Endothelial cell of umbilical vein (primary cell): ENCODE data around the gene LDB3. TPM values are rescaled to one million over a fixed set of nuclear protein-coding genes. Genes with fewer than 3 reads are reported as not detected.

Source experiments
- BruUV-seq: library from RNA; stranded (reverse); fragments of 400-500 nt; replicated peaks from 2 replicates; lab custom pipeline; 2021; lab: Mats Ljungman, UMichigan
- CTCF ChIA-PET: fragments of 300-600, 350-600 bp; sonication (Branson Sonifier 250); formaldehyde crosslinking; loops from one replicate; lab custom pipeline; 2021; ENCODE audit warnings: antibody characterized with exemption, inconsistent platforms; lab: Charles Lee
- POLR2A ChIA-PET: fragments of 300-600, 350-600 bp; sonication (Branson Sonifier 250); formaldehyde crosslinking; loops from one replicate; lab custom pipeline; 2021; ENCODE audit warnings: antibody characterized with exemption, inconsistent platforms; lab: Charles Lee
- DNase-seq: peaks from one replicate; pipeline ENCODE4 v3.0.0-alpha.2; 2011; ENCODE audit warnings: low read depth, low spot score
- FAIRE-seq: peaks from 2 replicates; lab custom pipeline; 2011; peaks lifted over from hg19 to GRCh38; lab: Jason Lieb, UNC
- H2AFZ ChIP-seq: 2 replicates; pipeline ENCODE4 v1.6.0; 2012; ENCODE audit warnings: low read depth, low read length, control low read depth, inconsistent platforms
- H3K27ac ChIP-seq: 2 replicates; pipeline ENCODE4 v1.5.1; 2011; ENCODE audit warnings: low read depth, mild to moderate bottlenecking, control low read depth, low read length, moderate library complexity; ENCODE audit not compliant: insufficient read depth
- H3K27me3 ChIP-seq, 2 experiments: 2 replicates each; pipeline versions ENCODE4 v1.6.0 to v1.6.1; 2011; ENCODE audit warnings: low read length in 2 of 2, mixed read lengths in 1 of 2; ENCODE audit not compliant: control insufficient read depth in 2 of 2, insufficient read depth in 2 of 2
- H3K36me3 ChIP-seq, 2 experiments: 2 replicates in 1 of 2; 3 replicates in 1 of 2; pipeline ENCODE4 v1.5.1; 2011; ENCODE audit warnings: low read length in 2 of 2, mild to moderate bottlenecking in 1 of 2, moderate library complexity in 1 of 2; ENCODE audit not compliant: control insufficient read depth in 2 of 2, insufficient read depth in 2 of 2; ENCODE audit errors: extremely low read depth in 1 of 2
- H3K4me1 ChIP-seq: 3 replicates; pipeline ENCODE4 v1.5.1; 2011; ENCODE audit warnings: mild to moderate bottlenecking, low read length; ENCODE audit not compliant: control insufficient read depth, insufficient read depth; ENCODE audit errors: extremely low read depth
- H3K4me2 ChIP-seq: 2 replicates; pipeline ENCODE4 v1.6.1; 2011; ENCODE audit warnings: low read length, control low read depth, mixed read lengths; ENCODE audit not compliant: insufficient read depth
- H3K4me3 ChIP-seq, 3 experiments: fragments of 200-600 bp in 1 of 3; sonication (generic), shearing (Covaris generic) in 1 of 3; replicated peaks in 1 of 3; 2 replicates each; pipeline ENCODE4 v1.5.1; 2011 to 2016; ENCODE audit warnings: control low read depth in 3 of 3, low read length in 3 of 3, mild to moderate bottlenecking in 2 of 3, inconsistent platforms in 1 of 3, low read depth in 1 of 3, moderate library complexity in 1 of 3; ENCODE audit not compliant: insufficient read depth in 1 of 3
- H3K79me2 ChIP-seq: 2 replicates; pipeline ENCODE4 v1.6.0; 2012; ENCODE audit warnings: low read length, inconsistent platforms; ENCODE audit not compliant: control insufficient read depth, insufficient read depth
- H3K9ac ChIP-seq: replicated peaks from 2 replicates; pipeline ENCODE3; 2011; ENCODE audit warnings: low read length, control low read depth; ENCODE audit not compliant: insufficient read depth; ENCODE audit errors: extremely low read depth
- H3K9me1 ChIP-seq: replicated peaks from 3 replicates; pipeline ENCODE4 v1.6.0; 2011; ENCODE audit warnings: mild to moderate bottlenecking, low read length; ENCODE audit not compliant: control insufficient read depth, insufficient read depth; ENCODE audit errors: extremely low read depth
- H3K9me3 ChIP-seq: replicated peaks from 2 replicates; pipeline ENCODE4 v1.5.1; 2012; ENCODE audit warnings: low read length, inconsistent platforms; ENCODE audit not compliant: control insufficient read depth, insufficient read depth
- H4K20me1 ChIP-seq: replicated peaks from 2 replicates; pipeline ENCODE3; 2011; ENCODE audit warnings: mild to moderate bottlenecking, low read length; ENCODE audit not compliant: control insufficient read depth, insufficient read depth; ENCODE audit errors: extremely low read depth
- CTCF ChIP-seq, 2 donors: IDR thresholded peaks; 1 replicate in 1 of 2; 2 replicates in 1 of 2; pipeline ENCODE4 v1.5.1; 2011; ENCODE audit warnings: low read length in 2 of 2, mild to moderate bottlenecking in 2 of 2, moderate library complexity in 2 of 2, control low read depth in 1 of 2, inconsistent platforms in 1 of 2, low read depth in 1 of 2; ENCODE audit not compliant: insufficient read depth in 1 of 2; ENCODE audit errors: extremely low read depth in 1 of 2
- EZH2 ChIP-seq: IDR thresholded peaks from 2 replicates; pipeline ENCODE4 v1.6.1; 2012; ENCODE audit warnings: borderline replicate concordance, low read depth, mild to moderate bottlenecking, moderate library complexity, low read length, inconsistent platforms; ENCODE audit not compliant: severe bottlenecking
- FOS ChIP-seq: IDR thresholded peaks from 2 replicates; pipeline ENCODE4 v1.6.1; 2011; ENCODE audit warnings: mild to moderate bottlenecking, low read length, moderate library complexity, borderline replicate concordance; ENCODE audit not compliant: insufficient read depth
- GATA2 ChIP-seq: IDR thresholded peaks from 2 replicates; pipeline ENCODE4 v1.7.0; 2011; ENCODE audit warnings: low read depth, mild to moderate bottlenecking, moderate library complexity, mixed read lengths, low read length; ENCODE audit not compliant: insufficient read length, insufficient read depth
- JUN ChIP-seq: IDR thresholded peaks from 2 replicates; pipeline ENCODE4 v1.6.1; 2011; ENCODE audit warnings: borderline replicate concordance, low read depth; ENCODE audit not compliant: insufficient read length, insufficient read depth
- MAX ChIP-seq: IDR thresholded peaks from 2 replicates; pipeline ENCODE4 v1.6.1; 2011; ENCODE audit not compliant: insufficient read depth, insufficient read length
- MYC ChIP-seq: IDR thresholded peaks from one replicate; pipeline ENCODE4 v1.6.1; 2011; ENCODE audit warnings: mild to moderate bottlenecking, low read depth, low read length
- POLR2A ChIP-seq: IDR thresholded peaks from 2 replicates; pipeline ENCODE4 v1.6.1; 2012; ENCODE audit warnings: low read depth, mild to moderate bottlenecking, control low read depth, low read length
- POLR2AphosphoS5 ChIP-seq: IDR thresholded peaks from 2 replicates; pipeline ENCODE4 v1.6.1; 2012; ENCODE audit warnings: low read depth, mild to moderate bottlenecking, control low read depth, low read length, moderate library complexity; ENCODE audit not compliant: insufficient read depth
- dilution Hi-C: fragments of 300-500 bp; cut with MboI; formaldehyde crosslinking; loops from one replicate; pipeline ENCODE4 v1.15.0; 2019; ENCODE audit warnings: low sequenced_read_pairs; ENCODE audit not compliant: extremely low pct_ligation_motif_present
- intact Hi-C: fragments of 100-400 bp; cut with micrococcal nuclease; formaldehyde crosslinking; loops from one replicate; pipeline ENCODE4 v1.10.0; 2022
- polyA plus RNA-seq, 4 experiments: library from polyadenylated mRNA; depleted of rRNA in 3 of 4; stranded (reverse) in 3 of 4; unstranded in 1 of 4; fragments of >200 nt; gene quantifications; 2 replicates each; pipeline versions ENCODE4 v1.2.1 to v1.2.3, GENCODE V29; 2011 to 2012; ENCODE audit warnings: missing spikeins in 1 of 4
- total RNA-seq: library from RNA; stranded (reverse); gene quantifications from 2 replicates; pipeline ENCODE4 v1.2.3, GENCODE V29; 2021

The LDB3 gene
- total and polyA plus RNA-seq, 2 donors (not counting 3 experiments of a cell fraction or from before 2014, with no cell fraction given): not detected

GRCh38 chr10:86628311-86628710 is 40.0 kb upstream of the LDB3 start:
- intact Hi-C loops: no loop called here
- no peaks in the 10 kb centered on the region for H3K9me1 ChIP-seq
- dilution Hi-C loops: no loop called here
- CTCF ChIA-PET: no interaction called here
- no peak for FAIRE-seq
- H3K9ac ChIP-seq: no peak overlapping the region
- H3K4me3 ChIP-seq: no peak overlapping the region
- no TSS peak for BruUV-seq
- H3K9me3 ChIP-seq: no peaks in the 10 kb centered on the region
- no peak overlapping the region for H2AFZ ChIP-seq
- TF ChIP-seq MYC (no peak), FOS (no peak), POLR2AphosphoS5 (no peak), POLR2A (no peak), JUN (no peak), MAX (no peak), GATA2 (no peak), EZH2 (no peak), CTCF (IDR thresholded peaks at IDR 0.05; ENCODE audit: extremely low read depth in 1 of 2, insufficient read depth in 1 of 2, low read depth in 1 of 2, low read length in 2 of 2) (no peak)
- no peak overlapping the region for H3K4me2 ChIP-seq
- H3K4me1 ChIP-seq: no peaks in the 10 kb centered on the region
- POLR2A ChIA-PET: no interaction called here
- DNase-seq: no peak
- no peaks in the 10 kb centered on the region for H3K36me3 ChIP-seq
- peaks cover 11 to 16% of the 10 kb centered on the region in 2 experiments for H3K27me3 ChIP-seq
- no peak overlapping the region for H3K27ac ChIP-seq
- no peaks in the 10 kb centered on the region for H4K20me1 ChIP-seq
- H3K79me2 ChIP-seq: no peaks in the 10 kb centered on the region
